Measurements from ENCODE around the gene MRPS22.
"Not testable (repeated sequence)": the region's sequence is repeated elsewhere in the genome, so short reads cannot be mapped to it uniquely, and the experiment has no call there.

MRPS22 gene

DNA sequence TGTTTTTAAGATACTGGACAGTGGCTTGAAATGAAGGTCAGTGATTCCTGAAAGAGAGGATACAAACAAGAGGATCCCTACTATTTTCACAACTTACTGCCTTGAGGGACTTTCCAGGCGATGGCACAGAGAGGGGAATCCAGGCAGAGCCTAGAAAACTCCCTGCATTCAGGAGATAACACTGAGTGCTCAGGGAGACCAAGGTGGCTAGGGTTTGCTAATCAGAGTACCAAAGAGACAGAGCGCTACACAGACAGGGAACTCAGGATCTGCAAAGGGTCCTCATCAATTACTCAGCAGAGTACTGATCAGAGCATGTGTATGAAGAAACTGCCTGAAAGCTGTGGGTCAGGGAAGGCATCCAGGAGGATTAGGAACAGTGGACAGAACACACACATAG is 11.7 kb upstream of the MRPS22 start:
- no peak for FAIRE-seq
- DNase-seq (ENCODE audit: insufficient read length, low spot score), result no peak

DNA sequence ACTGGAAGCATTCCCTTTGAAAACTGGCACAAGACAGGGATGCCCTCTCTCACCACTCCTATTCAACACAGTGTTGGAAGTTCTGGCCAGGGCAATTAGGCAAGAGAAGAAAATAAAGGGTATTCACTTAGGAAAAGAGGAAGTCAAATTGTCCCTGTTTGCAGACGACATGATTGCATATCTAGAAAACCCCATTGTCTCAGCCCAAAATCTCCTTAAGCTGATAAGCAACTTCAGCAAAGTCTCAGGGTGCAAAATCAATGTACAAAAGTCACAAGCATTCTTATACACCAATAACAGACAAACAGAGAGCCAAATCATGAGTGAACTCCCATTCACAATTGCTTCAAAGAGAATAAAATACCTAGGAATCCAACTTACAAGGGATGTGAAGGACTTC is 9.1 kb upstream of the MRPS22 start:
- FAIRE-seq, result not testable (repeated sequence)

DNA sequence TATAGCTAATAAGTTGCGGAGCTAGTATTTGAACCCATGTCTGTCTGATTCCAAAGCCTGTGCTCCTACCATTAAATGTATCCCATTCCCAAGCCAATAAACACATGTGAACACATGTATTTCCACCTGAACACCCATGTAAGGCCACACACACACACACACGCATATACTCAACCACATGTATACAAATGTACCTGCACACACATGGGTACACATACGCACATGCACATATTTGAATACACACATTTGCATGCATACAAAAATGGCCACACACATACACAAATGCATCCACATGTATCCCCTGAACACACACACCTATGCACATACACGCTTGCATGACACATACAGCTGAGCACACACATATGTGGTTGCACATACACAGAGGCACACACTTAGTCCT is 5.4 kb upstream of the MRPS22 start:
- no peak for FAIRE-seq
- no peak for DNase-seq (ENCODE audit: insufficient read length, low spot score)

More for the DNA sequence above, 9.1 kb upstream of the MRPS22 start:
- not testable (repeated sequence) for DNase-seq (ENCODE audit: insufficient read length, low spot score)

DNA sequence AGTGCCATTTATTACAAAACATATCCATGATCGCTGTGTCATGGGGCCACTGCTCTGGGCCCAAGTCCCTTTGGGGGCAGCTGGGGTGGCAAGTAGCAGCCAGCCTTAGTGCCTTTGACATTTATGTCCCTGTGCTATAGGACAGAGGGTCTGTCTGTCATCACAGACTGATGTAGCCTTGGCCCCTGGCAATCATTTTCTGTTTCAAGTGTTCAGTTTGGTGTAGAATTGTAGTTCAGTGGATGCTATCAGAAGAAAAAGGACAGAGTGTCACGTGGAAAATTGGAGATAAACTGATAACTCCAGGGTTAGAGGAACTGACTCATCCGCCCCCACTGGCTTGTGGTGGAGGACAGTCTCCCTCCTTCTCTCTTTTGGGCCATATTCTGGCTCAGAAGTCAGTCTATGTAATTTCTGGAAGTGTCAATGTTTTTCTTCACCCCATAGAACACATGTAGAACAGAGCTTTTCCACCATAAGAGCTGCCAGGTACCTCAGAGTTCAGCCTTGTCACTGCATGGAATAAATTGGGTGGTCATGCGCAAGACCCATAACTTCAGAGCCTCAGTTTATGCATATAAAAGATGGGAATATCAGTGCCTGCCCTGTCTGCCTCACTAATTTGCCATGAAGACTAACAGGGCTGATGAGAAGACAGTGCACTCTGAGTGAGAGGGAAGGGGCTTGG is 4.5 kb upstream of the MRPS22 start:
- DNase-seq (ENCODE audit: insufficient read length, low spot score), result no peak

DNA sequence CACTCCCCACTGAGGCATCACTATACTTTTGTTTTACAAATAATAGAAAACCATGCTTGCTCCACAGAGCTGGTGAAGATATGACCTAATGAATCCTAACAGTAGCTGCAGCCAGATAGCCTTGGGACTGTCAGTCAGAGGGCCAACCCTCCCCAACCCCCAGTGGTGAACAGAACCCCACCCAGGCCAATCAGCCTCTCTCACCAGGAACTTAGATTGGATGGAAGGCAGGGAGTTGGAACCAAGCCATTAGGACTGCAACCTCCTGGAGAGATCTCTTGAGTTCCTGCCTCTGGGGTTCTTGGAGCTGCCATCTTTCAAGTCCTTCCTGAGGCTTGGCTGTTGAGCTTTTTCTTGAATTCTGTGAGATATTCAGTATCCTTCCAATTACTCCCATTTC is 3.0 kb upstream of the MRPS22 start:
- FAIRE-seq, result no peak

More for the DNA sequence above, 4.5 kb upstream of the MRPS22 start:
- no peak for FAIRE-seq

DNA sequence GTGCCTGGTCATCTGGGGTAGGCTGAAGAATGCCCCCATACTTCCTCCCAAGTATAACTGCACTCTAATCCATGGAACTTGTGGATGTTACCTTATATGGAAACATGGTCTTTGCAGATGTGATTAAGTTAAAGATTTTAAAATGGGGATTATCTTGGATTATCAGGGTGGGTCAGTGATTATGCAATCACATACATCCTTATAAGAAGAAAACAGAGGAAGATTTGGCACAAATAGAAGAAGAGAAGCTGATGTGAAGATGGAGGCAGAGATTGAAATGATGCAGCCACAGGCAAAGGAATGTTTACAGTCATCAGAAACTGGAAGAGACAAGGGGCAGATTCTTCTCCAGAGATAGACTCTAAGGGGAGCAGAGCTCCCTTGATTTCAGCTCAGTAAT is 1.8 kb upstream of the MRPS22 start:
- DNase-seq (ENCODE audit: insufficient read length, low spot score), result no peak
- FAIRE-seq, result no peak

More for the DNA sequence above, 3.0 kb upstream of the MRPS22 start:
- DNase-seq (ENCODE audit: insufficient read length, low spot score), result no peak

DNA sequence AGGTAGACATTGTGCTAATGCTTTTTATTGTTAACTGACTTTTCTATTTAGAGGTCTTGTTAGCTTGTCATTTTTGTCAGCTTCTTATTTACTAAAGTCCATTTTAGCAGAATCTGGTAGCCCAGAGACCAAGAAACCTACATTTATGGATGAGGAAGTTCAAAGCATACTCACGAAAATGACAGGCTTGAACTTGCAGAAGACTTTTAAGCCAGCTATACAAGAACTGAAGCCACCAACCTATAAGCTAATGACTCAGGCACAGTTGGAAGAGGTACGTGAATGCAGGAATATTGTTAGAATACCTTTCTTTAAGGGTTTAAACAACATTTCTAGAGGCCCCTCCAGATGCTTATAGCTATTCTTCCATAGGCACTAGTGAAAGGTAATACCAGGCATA is 3.0 kb downstream of the MRPS22 start:
- FAIRE-seq (no peak), DNase-seq (ENCODE audit: insufficient read length, low spot score) (no peak)

DNA sequence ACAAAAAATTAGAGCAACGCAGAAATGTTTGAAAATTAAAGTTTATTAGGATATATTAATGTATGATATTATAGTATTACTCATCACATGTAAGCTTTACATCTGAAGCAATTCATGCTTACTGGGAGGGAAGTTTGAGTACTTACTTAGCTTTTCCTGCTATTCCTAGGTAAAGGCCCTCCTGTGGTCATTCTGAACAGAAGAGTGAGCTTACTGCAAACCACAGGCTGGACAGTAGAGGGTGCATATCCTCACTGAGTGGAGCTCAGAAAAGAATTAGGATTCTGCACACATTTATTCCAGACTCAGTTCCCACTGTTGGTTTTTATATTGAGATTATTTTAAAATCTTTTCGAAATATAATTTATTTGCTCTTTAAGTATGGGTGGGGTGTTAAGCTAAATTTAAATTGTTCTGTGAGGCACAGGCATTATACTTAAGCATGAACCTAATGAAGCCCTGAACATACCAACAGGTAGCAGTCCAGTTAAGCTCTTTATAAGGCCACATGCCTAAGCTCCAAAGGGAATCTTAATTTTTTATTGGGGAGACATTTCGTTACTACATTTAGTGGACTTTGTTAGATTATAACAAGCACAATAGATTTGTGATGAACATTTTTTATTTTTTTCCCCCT is 10.2 kb downstream of the MRPS22 start:
- DNase-seq (ENCODE audit: insufficient read length, low spot score), result no peak
- FAIRE-seq, result no peak

DNA sequence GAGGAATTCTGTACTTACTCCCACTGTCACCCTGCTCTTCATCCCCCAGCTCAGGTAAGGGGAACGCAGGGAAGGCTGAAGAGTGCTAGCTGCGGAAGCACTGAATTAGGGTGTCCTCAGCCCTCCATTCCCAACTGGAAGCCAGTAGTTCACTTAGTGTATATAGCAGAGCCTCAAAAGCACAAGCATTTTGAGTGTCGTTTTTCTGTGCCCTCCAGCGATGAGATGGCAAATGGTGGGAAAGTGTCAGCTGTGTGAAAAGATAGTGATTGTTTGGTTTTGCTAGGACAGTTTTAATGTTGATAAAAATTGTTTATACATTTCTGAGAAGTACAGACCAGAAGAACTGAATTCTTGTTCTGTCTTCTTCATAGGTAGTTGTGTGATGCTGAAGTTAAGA is 10.8 kb downstream of the MRPS22 start:
- FAIRE-seq (no peak), DNase-seq (ENCODE audit: insufficient read length, low spot score) (no peak)

DNA sequence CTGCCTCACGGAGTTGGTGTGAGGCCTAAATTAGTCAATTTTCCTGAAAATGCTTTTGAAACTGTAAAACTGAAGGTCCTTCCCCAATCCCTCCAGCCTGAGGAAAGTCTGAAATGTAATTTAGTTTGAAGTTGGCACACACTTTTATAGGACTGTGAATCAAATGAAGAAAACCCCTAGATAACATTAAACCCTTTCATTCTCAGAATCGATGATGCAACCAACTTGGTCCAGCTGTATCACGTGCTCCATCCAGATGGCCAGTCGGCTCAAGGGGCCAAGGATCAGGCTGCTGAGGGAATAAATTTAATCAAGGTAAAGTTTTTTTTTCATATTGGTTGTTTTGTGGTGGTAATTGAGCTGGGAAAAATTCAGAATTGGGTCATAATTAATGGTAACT is 11.7 kb downstream of the MRPS22 start:
- DNase-seq (ENCODE audit: insufficient read length, low spot score) (no peak), FAIRE-seq (no peak)

DNA sequence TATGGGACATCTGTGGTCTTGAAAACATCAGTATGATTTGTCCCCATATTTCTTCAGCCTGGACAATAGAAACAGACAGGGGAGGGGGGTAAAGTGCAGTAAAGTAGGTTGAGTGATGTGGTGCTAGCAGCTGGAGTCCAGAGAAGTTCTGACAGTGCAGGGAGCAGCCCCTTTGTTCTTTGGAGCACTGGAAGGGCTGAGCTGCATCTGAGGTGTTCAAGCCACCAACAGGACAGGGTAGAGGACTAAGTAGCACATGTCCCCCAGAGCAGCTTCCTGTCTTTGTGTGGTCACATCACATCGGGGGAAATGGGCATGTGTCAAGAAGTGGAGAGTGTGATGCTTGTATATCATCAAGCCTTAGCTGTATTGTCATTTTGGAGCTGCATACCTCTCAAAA is 12.1 kb downstream of the MRPS22 start:
- DNase-seq (ENCODE audit: insufficient read length, low spot score) (no peak), FAIRE-seq (no peak)

DNA sequence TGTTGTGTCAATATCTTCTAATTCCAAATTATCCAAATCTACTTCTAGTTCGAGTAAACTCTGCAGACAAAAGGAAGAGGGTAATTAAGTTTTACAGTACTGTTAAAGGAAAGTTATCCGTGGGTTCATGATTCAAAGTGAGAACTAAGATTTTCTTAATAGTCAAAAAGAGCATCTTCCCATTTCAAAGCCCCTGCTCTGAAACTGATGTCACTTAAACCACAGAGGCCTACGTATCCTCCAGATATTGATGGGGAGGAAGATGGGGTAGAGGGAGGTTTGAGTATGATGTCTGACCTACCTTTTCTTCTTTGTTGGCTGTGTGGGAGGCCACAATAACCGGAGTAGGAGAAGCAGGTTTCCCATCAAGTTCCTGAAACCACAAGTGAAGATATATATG is 14.1 kb downstream of the MRPS22 start:
- DNase-seq (ENCODE audit: insufficient read length, low spot score), result no peak
- FAIRE-seq, result no peak

DNA sequence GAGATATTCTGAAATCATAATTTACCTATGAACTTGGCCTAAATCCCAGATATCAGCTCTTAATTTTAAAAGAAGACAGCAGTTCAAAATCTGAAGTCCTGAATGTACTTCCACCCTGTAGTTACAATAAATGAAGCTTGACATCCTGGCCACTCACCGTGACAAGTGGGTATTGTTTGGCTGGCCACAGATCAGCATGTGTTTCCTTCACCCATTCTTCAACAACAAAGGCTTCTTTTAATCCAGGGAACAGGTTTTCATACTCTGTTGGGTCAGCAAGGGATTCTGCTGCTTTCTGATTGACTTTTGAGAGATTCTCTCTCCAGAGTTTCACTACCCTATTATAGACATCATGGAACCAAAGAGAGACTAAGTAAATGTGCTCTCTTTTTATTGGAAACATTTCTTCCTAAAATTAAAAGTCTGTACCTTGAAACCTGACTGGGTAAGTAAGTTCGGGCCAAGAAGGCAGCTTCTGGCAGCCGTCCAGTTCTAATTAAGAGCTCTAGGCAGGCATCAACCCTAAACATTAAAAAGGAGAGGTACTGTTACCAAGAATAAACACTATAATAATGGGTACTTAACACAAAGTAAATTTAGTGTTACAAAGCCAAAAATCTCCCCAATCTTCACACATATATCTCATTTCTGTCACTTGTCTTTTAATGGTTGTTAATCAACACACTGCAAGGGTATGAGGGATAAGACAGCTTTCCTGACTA is 15.2 kb downstream of the MRPS22 start:
- FAIRE-seq, result no peak
- DNase-seq (ENCODE audit: insufficient read length, low spot score), result no peak

DNA sequence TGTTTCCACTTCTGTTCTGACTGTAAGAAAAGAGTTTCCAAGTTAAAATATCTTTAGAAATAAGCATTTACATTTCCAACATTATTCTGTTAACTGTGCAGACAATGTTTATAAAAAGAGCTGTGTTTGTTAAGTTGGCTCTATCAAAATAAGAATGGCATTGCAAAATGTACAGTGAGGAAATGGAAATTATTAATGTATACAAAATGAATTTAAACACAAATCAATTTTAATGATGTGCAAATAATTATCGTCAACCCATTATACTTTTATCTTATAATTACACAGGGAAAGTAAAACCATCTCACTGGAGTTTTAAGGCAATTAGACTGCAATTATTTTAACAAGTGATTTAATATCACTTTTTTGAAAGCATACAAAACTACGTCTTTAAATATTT is 17.5 kb downstream of the MRPS22 start:
- FAIRE-seq (no peak), DNase-seq (ENCODE audit: insufficient read length, low spot score) (no peak)

DNA sequence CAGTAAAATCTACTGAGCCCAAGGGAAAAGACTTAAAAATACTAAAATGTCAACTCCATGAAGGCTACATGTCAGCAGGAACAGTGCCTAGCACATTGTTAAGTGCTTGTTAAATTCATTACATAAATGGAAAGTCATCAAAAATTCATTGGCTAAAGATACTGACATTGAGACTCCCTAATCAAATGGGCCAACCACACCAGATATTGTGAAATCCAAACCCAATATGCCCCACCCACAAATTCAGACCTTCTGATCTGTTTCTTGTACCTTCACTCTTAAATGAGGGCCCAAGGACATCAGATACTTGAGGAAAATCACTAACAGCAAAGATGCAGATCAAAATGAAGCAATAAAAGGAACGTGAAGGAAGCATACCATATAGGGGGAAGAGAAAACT is 20.7 kb downstream of the MRPS22 start:
- no peak for FAIRE-seq
- DNase-seq (ENCODE audit: insufficient read length, low spot score), result no peak

DNA sequence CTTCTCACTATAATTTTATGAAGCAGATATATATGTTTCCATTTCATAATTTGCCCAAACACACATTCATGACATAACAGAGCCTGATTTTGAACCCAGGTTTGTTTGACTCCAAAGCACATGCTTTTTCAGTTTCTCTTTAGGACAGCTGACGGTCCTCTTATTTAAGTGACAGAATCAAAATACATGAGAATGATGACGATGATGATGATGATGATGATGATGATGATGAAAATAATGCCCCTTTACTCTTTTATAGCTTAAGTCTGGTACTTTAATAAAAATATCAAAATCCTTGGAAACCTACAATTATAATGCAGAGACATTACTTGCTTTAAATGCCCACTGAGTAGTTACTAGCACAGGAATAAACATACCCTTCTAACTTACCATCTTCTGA is 30.3 kb downstream of the MRPS22 start:
- DNase-seq (ENCODE audit: insufficient read length, low spot score), result no peak
- no peak for FAIRE-seq

DNA sequence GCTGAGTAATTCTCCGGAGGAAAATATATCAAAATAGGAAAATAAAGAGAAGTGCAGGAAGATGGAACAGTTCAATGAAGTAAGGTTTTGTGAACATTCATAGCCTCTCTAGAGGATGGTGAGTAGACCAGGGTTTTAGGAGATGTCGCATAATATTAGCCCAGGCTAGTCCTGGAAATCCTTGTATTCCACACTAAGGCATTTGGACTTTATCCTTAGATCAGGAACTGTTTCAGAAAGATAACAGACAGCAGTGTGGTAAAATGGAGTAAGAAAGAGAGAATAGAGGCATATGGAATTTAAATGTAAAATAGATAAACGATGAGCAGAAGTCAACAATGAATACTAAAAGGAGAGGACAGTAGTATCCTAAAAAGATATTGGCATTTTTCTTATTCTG is 33.6 kb downstream of the MRPS22 start:
- DNase-seq (ENCODE audit: insufficient read length, low spot score), result no peak
- no peak for FAIRE-seq

DNA sequence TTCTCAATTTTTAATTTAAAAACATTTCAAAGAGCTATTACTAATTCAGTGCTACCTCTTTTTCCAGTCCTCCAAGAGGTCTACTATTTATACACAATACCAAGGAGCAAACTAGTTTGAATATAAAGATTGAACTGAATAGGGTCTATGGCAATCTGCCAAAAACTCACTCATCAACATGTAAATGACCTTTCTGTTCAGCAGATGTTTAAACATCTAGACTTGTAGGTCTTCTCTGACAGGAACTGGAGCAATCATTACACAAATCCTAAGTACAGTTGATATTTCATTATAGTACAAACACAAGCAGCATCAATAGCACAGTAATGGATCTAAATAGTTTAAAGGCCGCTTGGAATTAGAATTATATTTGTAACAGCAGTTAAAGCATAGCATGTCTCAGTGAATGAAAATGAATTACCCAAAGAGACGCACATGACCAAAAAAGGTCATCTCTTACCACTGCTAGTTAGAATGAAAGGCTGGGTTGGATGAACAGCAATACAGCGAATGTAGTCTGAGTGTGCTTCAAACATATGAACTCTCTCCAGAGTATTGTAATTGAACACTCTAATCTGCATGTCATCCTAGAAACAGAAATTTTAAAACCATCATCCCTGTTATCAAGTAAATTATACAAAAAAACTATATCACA is 34.9 kb downstream of the MRPS22 start:
- FAIRE-seq, result no peak
- DNase-seq (ENCODE audit: insufficient read length, low spot score), result no peak

DNA sequence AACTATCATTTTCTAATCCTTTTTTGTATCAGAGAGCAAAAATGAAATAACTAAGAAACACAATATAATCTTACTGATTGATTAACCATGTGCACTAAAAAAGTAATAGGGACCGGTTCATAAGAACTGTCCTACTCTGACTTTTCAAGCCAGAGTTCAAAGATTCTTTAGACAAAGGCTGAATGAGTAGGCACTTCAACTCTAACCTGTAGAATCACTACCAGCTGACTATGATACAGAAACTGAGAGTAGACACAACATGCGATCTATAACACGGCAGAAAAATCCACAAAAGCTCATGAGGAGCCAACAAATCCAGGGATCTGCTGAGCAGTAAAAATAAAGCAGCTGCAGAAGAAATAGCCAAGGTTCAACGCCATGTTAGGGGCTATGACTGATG is 36.8 kb downstream of the MRPS22 start:
- DNase-seq (ENCODE audit: insufficient read length, low spot score) (no peak), FAIRE-seq (no peak)

DNA sequence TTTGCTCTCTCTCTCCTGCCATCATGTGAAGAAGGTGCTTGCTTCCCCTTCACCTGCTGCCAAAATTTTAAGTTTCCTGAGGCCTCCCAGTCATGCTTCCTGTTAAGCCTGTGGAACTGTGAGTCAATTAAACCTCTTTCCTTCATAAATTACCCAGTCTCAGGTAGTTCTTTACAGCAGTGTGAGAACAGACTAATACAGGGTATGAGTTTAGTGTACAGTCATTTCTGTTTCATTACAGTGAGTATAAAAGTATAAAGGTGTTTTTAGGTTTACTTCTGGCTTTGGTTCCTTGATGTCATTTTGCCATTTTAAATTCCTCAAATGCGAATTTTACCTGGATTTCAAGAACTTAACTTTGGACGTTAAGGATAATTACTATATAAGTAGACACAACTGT is 38.5 kb downstream of the MRPS22 start:
- not testable (repeated sequence) for FAIRE-seq; DNase-seq (ENCODE audit: insufficient read length, low spot score)

DNA sequence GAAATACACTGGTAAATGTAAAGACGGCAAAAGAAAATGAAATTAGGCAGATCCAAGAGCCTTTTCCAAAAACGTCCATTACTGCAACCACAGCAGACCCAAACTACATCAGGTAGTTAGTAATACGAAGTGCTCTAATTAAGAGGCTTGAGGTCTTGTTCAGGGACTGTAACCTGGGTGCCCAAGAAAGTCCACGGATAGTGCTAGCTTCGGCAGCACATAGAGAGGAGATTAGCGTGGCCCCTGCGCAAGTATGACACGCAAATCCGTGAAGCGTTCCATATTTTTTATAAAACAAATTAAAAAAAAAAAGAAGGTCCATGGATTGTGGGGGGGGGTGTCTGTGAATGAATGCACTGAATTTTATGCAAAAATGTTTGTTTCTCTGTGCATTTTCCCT is 44.3 kb downstream of the MRPS22 start:
- DNase-seq (ENCODE audit: insufficient read length, low spot score) (no peak), FAIRE-seq (no peak)

Measured in GM19239 (cell line).